ENCODE measurements around the gene LCN15. TPM values are rescaled to one million over a fixed set of nuclear protein-coding genes. Genes with fewer than 3 reads are reported as not detected.
A peak's percentile ranks its signal among the peaks of the same experiment; 100 is the strongest.

Gene LCN15, protein sequence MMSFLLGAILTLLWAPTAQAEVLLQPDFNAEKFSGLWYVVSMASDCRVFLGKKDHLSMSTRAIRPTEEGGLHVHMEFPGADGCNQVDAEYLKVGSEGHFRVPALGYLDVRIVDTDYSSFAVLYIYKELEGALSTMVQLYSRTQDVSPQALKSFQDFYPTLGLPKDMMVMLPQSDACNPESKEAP
- not detected for total RNA-seq

GRCh38 chr9:136764301-136764891 lies at the start of gene LCN15:
Gene LCN15 (minus strand): TSS chr9:136764518. CDS start chr9:136764488, 30 bp downstream.
- intact Hi-C loops (cut with DNase I, micrococcal nuclease), result no loop called here
- peaks cover 17% of the 10 kb centered on the region for H3K4me1 Mint-ChIP-seq
- DNase-seq (no peak), ATAC-seq (no peak)
- no peaks in the 10 kb centered on the region for H3K36me3 Mint-ChIP-seq (ENCODE audit: low read depth)
- ChIA-PET POLR2A (no interaction called here), CTCF (no interaction called here)
- H3K27me3 Mint-ChIP-seq, result peaks cover 9% of the 10 kb centered on the region
- H3K4me3 Mint-ChIP-seq, result no peak within 1 kb of the TSS
- H3K9me3 Mint-ChIP-seq (ENCODE audit: low read depth), result no peaks in the 10 kb centered on the region
- no peak within 1 kb of the TSS for H3K27ac Mint-ChIP-seq

- ATAC-seq (no peak), DNase-seq (no peak)
- POLR2A ChIA-PET, result no interaction called here
- Mint-ChIP-seq H3K4me1 (peaks cover 38% of the 10 kb centered on the region), H3K36me3 (ENCODE audit: low read depth) (peaks cover 19% of the 10 kb centered on the region), H3K27ac (peak overlapping the region; percentile 24), H3K9me3 (ENCODE audit: low read depth) (no peaks in the 10 kb centered on the region), H3K4me3 (peak overlapping the region; percentile 73), H3K27me3 (no peaks in the 10 kb centered on the region)
- CTCF ChIA-PET, result interaction anchor here (0.8 to 4.8 kb wide), 4 partner anchors 34 to 349 kb away, joined by 4 to 21 read pairs (median 4); partner anchors contain the start of gene AJM1
- intact Hi-C loops (cut with DNase I, micrococcal nuclease), result loop anchor here in 1 of 2 experiments (10.0 kb wide), 1 partner anchor 694 kb away; the partner anchor contains the start of gene TMEM250
Observed at GRCh38 chr9:136808806-136809158, 44.5 kb upstream of the LCN15 start.

GRCh38 chr9:136808075-136808805 lies 43.9 kb upstream of the LCN15 start:
- ATAC-seq (peak; percentile 32), DNase-seq (peak; percentile 57)
- Mint-ChIP-seq H3K27me3 (no peaks in the 10 kb centered on the region), H3K27ac (no peak overlapping the region), H3K9me3 (ENCODE audit: low read depth) (no peaks in the 10 kb centered on the region), H3K4me1 (peaks cover 38% of the 10 kb centered on the region), H3K4me3 (peak overlapping the region; percentile 73), H3K36me3 (ENCODE audit: low read depth) (peaks cover 18% of the 10 kb centered on the region)
- intact Hi-C loops (cut with DNase I, micrococcal nuclease), result loop anchor here in 1 of 2 experiments (10.0 kb wide), 1 partner anchor 693 kb away; the partner anchor contains the start of gene TMEM250
- ChIA-PET POLR2A (no interaction called here), CTCF (interaction anchor here (0.6 to 4.8 kb wide), 6 partner anchors 14 to 349 kb away, joined by 3 to 21 read pairs (median 4); partner anchors contain the start of gene AJM1)

DNA sequence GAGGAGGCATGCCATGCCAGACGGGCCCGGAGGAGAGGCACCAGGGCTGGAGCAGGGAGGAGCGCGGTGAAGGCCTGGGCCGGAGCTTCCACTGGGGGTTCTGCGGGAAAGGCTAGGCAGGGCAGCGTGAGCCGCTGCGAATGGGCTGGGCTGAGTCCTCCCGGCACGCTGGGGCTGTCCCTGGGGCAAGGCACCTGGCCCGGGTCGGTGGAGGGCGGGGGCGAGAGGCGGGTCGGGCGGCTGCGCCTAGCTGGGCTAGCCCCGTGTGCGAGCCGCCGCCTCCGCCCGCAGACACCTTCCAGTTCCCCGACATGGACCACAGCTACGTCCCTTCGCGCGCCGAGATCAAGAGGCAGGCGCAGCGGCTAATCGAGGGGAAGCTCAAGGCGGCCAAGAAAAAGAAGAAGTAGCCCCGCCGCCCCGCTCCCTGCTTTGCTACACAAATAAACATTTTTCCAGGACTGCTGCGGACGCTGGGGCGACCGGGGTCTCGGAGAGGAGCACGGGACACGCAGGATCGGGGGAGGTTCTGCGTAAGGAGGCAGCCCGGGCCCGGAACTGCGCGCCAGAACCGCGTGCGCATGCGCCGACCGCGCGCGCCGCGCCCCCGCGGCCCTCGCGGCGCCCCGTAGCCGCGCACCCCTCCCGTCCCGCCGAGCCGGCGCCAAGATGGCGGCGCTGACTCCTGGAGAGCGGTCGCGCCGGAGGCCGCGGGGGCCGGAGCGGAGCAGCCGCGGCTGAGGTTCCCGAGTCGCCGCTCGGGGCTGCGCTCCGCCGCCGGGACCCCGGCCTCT lies 43.2 kb upstream of the LCN15 start, which contains the start of gene RABL6:
RABL6 (plus strand) TSS at position 668 of the 794 bp plus-strand sequence. CDS start 249 bp downstream, outside the sequence.
- Mint-ChIP-seq H3K27me3 (no peaks in the 10 kb centered on the region), H3K9me3 (ENCODE audit: low read depth) (no peaks in the 10 kb centered on the region), H3K4me3 (peak within 1 kb of the TSS; percentile 81), H3K27ac (peak within 1 kb of the TSS; percentile 88), H3K4me1 (peaks cover 33% of the 10 kb centered on the region), H3K36me3 (ENCODE audit: low read depth) (peaks cover 13% of the 10 kb centered on the region)
- intact Hi-C loops (cut with DNase I, micrococcal nuclease), result loop anchor here (1.0 to 10.0 kb wide), 9 partner anchors 16 to 798 kb away; partner anchors contain the start of genes ARRDC1 (in 1 of the 2), EDF1 (in 1 of the 2), FBXW5 (in 1 of the 2) and NOTCH1 (in 1 of the 2)
- POLR2A ChIA-PET, result no interaction called here
- CTCF ChIA-PET, result interaction anchor here (0.7 to 4.8 kb wide), 4 partner anchors 14 to 225 kb away, joined by 3 to 21 read pairs (median 6); partner anchors contain the start of gene AJM1
- ATAC-seq (peak; percentile 88), DNase-seq (peak; percentile 86)

GRCh38 chr9:136806631-136807201 lies 42.4 kb upstream of the LCN15 start:
- Mint-ChIP-seq H3K27me3 (peaks cover 3% of the 10 kb centered on the region), H3K27ac (peak overlapping the region; percentile 88), H3K4me3 (peak overlapping the region; percentile 81), H3K9me3 (ENCODE audit: low read depth) (no peaks in the 10 kb centered on the region), H3K36me3 (ENCODE audit: low read depth) (peaks cover 12% of the 10 kb centered on the region), H3K4me1 (peaks cover 29% of the 10 kb centered on the region)
- ChIA-PET CTCF (interaction anchor here (0.7 to 4.8 kb wide), 7 partner anchors 13 to 228 kb away, joined by 3 to 21 read pairs (median 5); partner anchors contain the start of gene AJM1), POLR2A (no interaction called here)
- no peak for ATAC-seq
- DNase-seq, result no peak
- intact Hi-C loops (cut with DNase I, micrococcal nuclease), result loop anchor here (1.0 to 10.0 kb wide), 9 partner anchors 15 to 799 kb away; partner anchors contain the start of genes ARRDC1 (in 1 of the 2), EDF1 (in 1 of the 2), FBXW5 (in 1 of the 2) and NOTCH1 (in 1 of the 2)

- H3K4me1 Mint-ChIP-seq, result peaks cover 33% of the 10 kb centered on the region
- ChIA-PET CTCF (interaction anchor here (0.6 to 2.4 kb wide), 8 partner anchors 11 to 241 kb away, joined by 3 to 8 read pairs (median 4); partner anchors contain the start of gene NPDC1), POLR2A (no interaction called here)
- peak overlapping the region; percentile 81 for H3K4me3 Mint-ChIP-seq
- peaks cover 3% of the 10 kb centered on the region for H3K27me3 Mint-ChIP-seq
- intact Hi-C loops (cut with DNase I, micrococcal nuclease), result loop anchor here in 1 of 2 experiments (10.0 kb wide), 1 partner anchor 691 kb away; the partner anchor contains the start of gene TMEM250
- peaks cover 12% of the 10 kb centered on the region for H3K36me3 Mint-ChIP-seq (ENCODE audit: low read depth)
- no peaks in the 10 kb centered on the region for H3K9me3 Mint-ChIP-seq (ENCODE audit: low read depth)
- peak overlapping the region; percentile 8 for H3K27ac Mint-ChIP-seq
- ATAC-seq (no peak), DNase-seq (no peak)
Observed at GRCh38 chr9:136806067-136806466, 41.7 kb upstream of the LCN15 start.

DNA sequence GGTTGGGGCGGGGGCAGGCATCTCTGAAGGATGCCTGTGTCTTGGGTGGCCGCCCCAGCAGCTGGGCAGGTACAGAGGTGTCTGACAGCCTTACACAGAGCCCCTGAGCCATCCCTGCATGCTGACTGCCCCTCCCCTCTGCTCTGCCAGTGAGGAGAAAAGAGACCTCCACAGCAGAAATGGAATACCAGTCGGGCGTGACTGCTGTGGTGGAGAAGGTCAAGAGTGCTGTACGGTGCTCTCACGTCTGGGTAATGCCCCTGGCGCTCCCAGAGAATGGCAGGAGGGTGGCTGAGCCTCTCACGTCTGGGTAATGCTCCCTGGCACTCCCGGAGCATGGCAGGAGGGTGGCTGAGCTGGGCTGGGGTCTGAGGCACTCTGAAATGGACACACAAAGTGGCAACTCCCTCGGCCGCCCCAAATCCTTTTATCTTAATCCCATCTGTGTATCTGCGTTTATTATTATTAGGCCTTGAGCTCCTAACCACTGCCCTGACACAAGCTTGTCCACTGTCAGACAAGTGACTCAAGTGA lies 41.0 kb upstream of the LCN15 start:
- ChIA-PET CTCF (interaction anchor here (1.0 to 1.1 kb wide), 2 partner anchors 143 to 241 kb away, joined by 3 to 4 read pairs; partner anchors contain the start of gene NPDC1), POLR2A (no interaction called here)
- DNase-seq (no peak), ATAC-seq (no peak)
- H3K4me3 Mint-ChIP-seq, result peak overlapping the region; percentile 35
- H3K27me3 Mint-ChIP-seq, result peaks cover 4% of the 10 kb centered on the region
- H3K4me1 Mint-ChIP-seq, result peaks cover 35% of the 10 kb centered on the region
- H3K9me3 Mint-ChIP-seq (ENCODE audit: low read depth), result no peaks in the 10 kb centered on the region
- no peak overlapping the region for H3K27ac Mint-ChIP-seq
- H3K36me3 Mint-ChIP-seq (ENCODE audit: low read depth), result peaks cover 7% of the 10 kb centered on the region
- intact Hi-C loops (cut with DNase I, micrococcal nuclease), result loop anchor here in 1 of 2 experiments (10.0 kb wide), 1 partner anchor 690 kb away; the partner anchor contains the start of gene TMEM250

DNA sequence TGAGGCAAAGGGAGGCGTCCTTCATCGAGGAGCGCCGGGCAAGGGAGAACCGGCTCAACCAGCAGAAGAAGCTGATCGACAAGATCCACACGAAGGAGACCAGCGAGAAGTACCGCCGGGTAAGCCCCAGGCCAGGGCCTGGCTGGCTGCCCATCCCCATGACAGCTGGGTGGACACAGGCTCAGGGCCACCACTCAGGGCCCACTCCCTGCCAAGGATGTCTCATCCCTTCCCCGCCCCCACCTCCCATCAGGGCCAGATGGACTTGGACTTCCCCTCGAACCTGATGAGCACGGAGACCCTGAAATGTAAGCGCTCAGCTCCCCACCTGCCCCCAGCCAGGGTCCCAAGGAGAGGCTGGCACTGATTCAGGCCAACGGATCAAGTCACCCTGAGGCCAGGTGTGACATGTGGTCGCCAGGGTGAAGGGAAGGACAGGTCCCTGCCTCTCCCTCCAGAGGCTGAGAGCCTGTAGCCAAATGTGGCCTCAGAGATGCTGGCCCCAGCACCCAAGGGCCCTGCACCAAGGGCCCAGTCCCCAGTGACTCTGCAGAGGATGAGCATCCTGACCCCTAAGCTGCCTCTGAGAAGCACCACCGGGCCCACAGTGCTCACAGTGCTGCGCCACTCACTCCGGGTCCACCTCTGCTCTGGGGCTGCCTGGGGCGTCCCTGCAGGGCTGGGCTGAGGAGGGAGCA lies 40.3 kb upstream of the LCN15 start:
- ChIA-PET CTCF (interaction anchor here (1.0 to 1.1 kb wide), 2 partner anchors 38 to 144 kb away, joined by 3 read pairs; no protein-coding TSS in a partner anchor), POLR2A (no interaction called here)
- H3K4me3 Mint-ChIP-seq, result no peak overlapping the region
- H3K9me3 Mint-ChIP-seq (ENCODE audit: low read depth), result no peaks in the 10 kb centered on the region
- intact Hi-C loops (cut with DNase I, micrococcal nuclease), result loop anchor here in 1 of 2 experiments (10.0 kb wide), 1 partner anchor 690 kb away; the partner anchor contains the start of gene TMEM250
- DNase-seq (no peak), ATAC-seq (no peak)
- H3K36me3 Mint-ChIP-seq (ENCODE audit: low read depth), result peaks cover 2% of the 10 kb centered on the region
- H3K27ac Mint-ChIP-seq, result no peak overlapping the region
- peaks cover 32% of the 10 kb centered on the region for H3K4me1 Mint-ChIP-seq
- H3K27me3 Mint-ChIP-seq, result peaks cover 4% of the 10 kb centered on the region

GRCh38 chr9:136803551-136804508 lies 39.5 kb upstream of the LCN15 start:
- peaks cover 23% of the 10 kb centered on the region for H3K4me1 Mint-ChIP-seq
- DNase-seq, result no peak
- ChIA-PET CTCF (interaction anchor here (1.0 kb wide), 1 partner anchor 38 kb away, joined by 3 read pairs; no protein-coding TSS in a partner anchor), POLR2A (no interaction called here)
- ATAC-seq, result no peak
- H3K9me3 Mint-ChIP-seq (ENCODE audit: low read depth), result no peaks in the 10 kb centered on the region
- no peak overlapping the region for H3K4me3 Mint-ChIP-seq
- H3K27ac Mint-ChIP-seq, result no peak overlapping the region
- intact Hi-C loops (cut with DNase I, micrococcal nuclease), result loop anchor here in 1 of 2 experiments (10.0 kb wide), 1 partner anchor 689 kb away; the partner anchor contains the start of gene TMEM250
- H3K27me3 Mint-ChIP-seq, result peaks cover 4% of the 10 kb centered on the region
- peaks cover 2% of the 10 kb centered on the region for H3K36me3 Mint-ChIP-seq (ENCODE audit: low read depth)

Data from activated CD4-positive, alpha-beta T cell treated with anti-CD3 and anti-CD28 coated beads for 36 hours (primary cell).